ENCODE data around the gene ENTREP1. TPM values are rescaled to one million over a fixed set of nuclear protein-coding genes. Genes with fewer than 3 reads are reported as not detected.

Gene ENTREP1
- polyA plus RNA-seq, 1 of the 3 experiments (the other 2 are of a cell fraction) = not detected

GRCh38 chr9:69292078-69292477 is 32.9 kb upstream of the ENTREP1 start (continued):
- TF ChIP-seq CTCF (IDR thresholded peaks at IDR 0.05) (no peak; the same call in 1 of the 2 replicates), RAD21 (IDR thresholded peaks at IDR 0.05; ENCODE audit: low read length) (no peak), SIN3A (IDR thresholded peaks at IDR 0.05; ENCODE audit: borderline replicate concordance, low read depth, low read length) (no peak), CHD2 (IDR thresholded peaks at IDR 0.05; ENCODE audit: low read length, partially characterized antibody) (no peak), EZH2phosphoT487 (IDR thresholded peaks at IDR 0.05; ENCODE audit: borderline replicate concordance, low read depth) (no peak), USF2 (IDR thresholded peaks at IDR 0.05; ENCODE audit: borderline replicate concordance, low read depth, low read length) (no peak), TEAD4 (IDR thresholded peaks at IDR 0.05; ENCODE audit: borderline replicate concordance, insufficient read depth) (no peak), ZBTB33 (IDR thresholded peaks at IDR 0.05; ENCODE audit: borderline replicate concordance, low read depth) (no peak)

GRCh38 chr9:69293156-69293555 is 31.9 kb upstream of the ENTREP1 start:
- Histone ChIP-seq H3K4me3 (ENCODE audit: low read depth in 2 of 2, low read length in 1 of 2) (no peak overlapping the region), H3K4me2 (no peak overlapping the region), H3K79me2 (ENCODE audit: insufficient read depth) (no peaks in the 10 kb centered on the region), H3K4me1 (ENCODE audit: control insufficient read depth in 1 of 2, insufficient read depth in 2 of 2, low read depth in 1 of 2, low read length in 1 of 2) (no peaks in the 10 kb centered on the region), H3F3A (replicated peaks; ENCODE audit: insufficient read depth) (no peaks in the 10 kb centered on the region), H3K9ac (no peak overlapping the region), H3K36me3 (replicated peaks in 1 of 2; ENCODE audit: control insufficient read depth in 1 of 2, insufficient read depth in 2 of 2, low read length in 1 of 2) (no peaks in the 10 kb centered on the region), H3K27ac (ENCODE audit: low read depth in 2 of 2, low read length in 1 of 2) (no peak overlapping the region), H3K9me2 (no peaks in the 10 kb centered on the region), H2AFZ (ENCODE audit: low read depth) (no peak overlapping the region), H3K9me3 (no peaks in the 10 kb centered on the region), H3K27me3 (ENCODE audit: insufficient read depth) (peaks cover 18% of the 10 kb centered on the region; the same call in 1 of the 2 replicates), H4K20me1 (ENCODE audit: insufficient read depth) (no peaks in the 10 kb centered on the region)
- WGBS (ENCODE audit: low lambda C conversion rate) = 7% methylated on average over 1 of the region's 1 CpG
- TF ChIP-seq NRF1 (IDR thresholded peaks at IDR 0.05; ENCODE audit: low read depth, low read length) = no peak
- TF ChIP-seq RXRA (IDR thresholded peaks at IDR 0.05; ENCODE audit: borderline replicate concordance, low read depth) = no peak
- no peak for TF ChIP-seq MXI1 (IDR thresholded peaks at IDR 0.05; ENCODE audit: low read depth, low read length)
- no peak for TF ChIP-seq RCOR1 (IDR thresholded peaks at IDR 0.05; ENCODE audit: low read length)
- TF ChIP-seq FOXJ3 (CRISPR knock-in tag; IDR thresholded peaks at IDR 0.05) = no peak
- no peak for TF ChIP-seq GABPA (IDR thresholded peaks at IDR 0.05; ENCODE audit: low read depth)
- no peak for TF ChIP-seq TCF12 (IDR thresholded peaks at IDR 0.05)
- no peak for TF ChIP-seq PBX3 (IDR thresholded peaks at IDR 0.05)
- TF ChIP-seq MAX (IDR thresholded peaks at IDR 0.05; ENCODE audit: low read depth) = no peak
- TF ChIP-seq ELF1 (IDR thresholded peaks at IDR 0.05) = no peak
- no peak for TF ChIP-seq YY1 (IDR thresholded peaks at IDR 0.05; ENCODE audit: low read depth)
- ChIA-PET POLR2A (no interaction called here), CTCF (no interaction called here)
- DNase-seq = no peak
